ENCODE results near the gene STRIP2.
A peak's percentile ranks its signal among the peaks of the same experiment; 100 is the strongest.

The STRIP2 gene

GRCh38 chr7:129514683-129515082 lies 80.5 kb downstream of the STRIP2 start:
- Histone ChIP-seq H3K23ac (ENCODE audit: low read length) (no peak overlapping the region), H2BK15ac (replicated peaks; ENCODE audit: low read depth) (no peak overlapping the region), H3K36me3 (ENCODE audit: control insufficient read depth, insufficient read depth, low read length) (no peaks in the 10 kb centered on the region), H3K4me1 (ENCODE audit: control insufficient read depth, low read depth, low read length) (no peaks in the 10 kb centered on the region), H3K27ac (ENCODE audit: low read depth, low read length) (no peak overlapping the region), H2AK5ac (ENCODE audit: low read length) (no peak overlapping the region), H3K4me2 (ENCODE audit: low read length) (no peak overlapping the region), H3K18ac (ENCODE audit: low read length) (no peak overlapping the region), H3K27me3 (ENCODE audit: insufficient read depth, low read length, poor library complexity) (no peaks in the 10 kb centered on the region), H3K79me2 (ENCODE audit: control insufficient read depth, insufficient read depth, low read length) (no peaks in the 10 kb centered on the region), H3K9ac (ENCODE audit: low read length) (no peak overlapping the region), H3K56ac (ENCODE audit: low read length) (peak overlapping the region; percentile 5), H3K79me1 (ENCODE audit: low read length) (no peaks in the 10 kb centered on the region), H3K4ac (ENCODE audit: low read depth, low read length) (no peak overlapping the region), H2BK120ac (ENCODE audit: low read depth, low read length) (no peak overlapping the region), H3K4me3 (ENCODE audit: low read length) (no peak overlapping the region), H2BK5ac (ENCODE audit: low read length) (no peak overlapping the region), H4K8ac (ENCODE audit: low read depth, low read length) (no peak overlapping the region), H4K5ac (ENCODE audit: low read length) (no peak overlapping the region)
- peak; percentile 40 for DNase-seq
- no CpG with 5 or more reads among the region's 4 CpGs for WGBS (ENCODE audit: extremely low coverage, insufficient coverage, low lambda C conversion rate)

- Histone ChIP-seq H3K23ac (ENCODE audit: low read length) (no peak overlapping the region), H3K4me3 (ENCODE audit: low read length) (no peak overlapping the region), H3K56ac (ENCODE audit: low read length) (no peak overlapping the region), H2BK15ac (replicated peaks; ENCODE audit: low read depth) (no peak overlapping the region), H3K27me3 (ENCODE audit: insufficient read depth, low read length, poor library complexity) (no peaks in the 10 kb centered on the region), H3K18ac (ENCODE audit: low read length) (no peak overlapping the region), H3K79me2 (ENCODE audit: control insufficient read depth, insufficient read depth, low read length) (no peaks in the 10 kb centered on the region), H3K79me1 (ENCODE audit: low read length) (no peaks in the 10 kb centered on the region), H3K27ac (ENCODE audit: low read depth, low read length) (no peak overlapping the region), H2AK5ac (ENCODE audit: low read length) (no peak overlapping the region), H3K4me2 (ENCODE audit: low read length) (no peak overlapping the region), H3K9ac (ENCODE audit: low read length) (no peak overlapping the region), H4K5ac (ENCODE audit: low read length) (no peak overlapping the region), H2BK5ac (ENCODE audit: low read length) (no peak overlapping the region), H3K4ac (ENCODE audit: low read depth, low read length) (no peak overlapping the region), H4K8ac (ENCODE audit: low read depth, low read length) (no peak overlapping the region), H3K36me3 (ENCODE audit: control insufficient read depth, insufficient read depth, low read length) (no peaks in the 10 kb centered on the region), H3K4me1 (ENCODE audit: control insufficient read depth, low read depth, low read length) (no peaks in the 10 kb centered on the region), H2BK120ac (ENCODE audit: low read depth, low read length) (no peak overlapping the region)
- no CpG with 5 or more reads among the region's 4 CpGs for WGBS (ENCODE audit: extremely low coverage, insufficient coverage, low lambda C conversion rate)
- no peak for DNase-seq
Observed at GRCh38 chr7:129515381-129515780, 81.1 kb downstream of the STRIP2 start.

- no peak overlapping the region for H3K18ac ChIP-seq (ENCODE audit: low read length)
- WGBS (ENCODE audit: extremely low coverage, insufficient coverage, low lambda C conversion rate), result no CpG with 5 or more reads among the region's 6 CpGs
Observed at GRCh38 chr7:129517931-129518330, 83.7 kb downstream of the STRIP2 start.

DNA sequence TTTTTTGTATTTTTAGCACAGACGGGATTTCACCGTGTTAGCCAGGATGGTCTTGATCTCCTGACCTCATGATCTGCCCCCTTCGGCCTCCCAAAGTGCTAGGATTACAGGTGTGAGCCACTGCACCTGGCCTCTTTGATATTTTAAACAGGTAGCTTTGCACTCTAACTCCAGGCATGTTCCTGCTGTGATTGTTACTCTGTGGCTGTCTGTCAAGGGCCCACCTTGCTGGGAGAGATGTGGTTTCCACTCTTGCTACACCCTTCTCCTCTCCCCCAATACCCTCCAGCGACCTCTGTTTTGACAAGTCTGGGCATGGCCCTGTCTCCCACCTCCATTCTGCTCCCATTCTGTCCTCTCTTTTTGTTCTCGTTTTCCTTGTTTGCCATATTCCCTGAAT lies 85.2 kb downstream of the STRIP2 start:
- Histone ChIP-seq H3K56ac (ENCODE audit: low read length) (no peak overlapping the region), H3K4me3 (ENCODE audit: low read length) (no peak overlapping the region), H2BK120ac (ENCODE audit: low read depth, low read length) (no peak overlapping the region), H3K4me2 (ENCODE audit: low read length) (no peak overlapping the region), H4K8ac (ENCODE audit: low read depth, low read length) (no peak overlapping the region), H3K27me3 (ENCODE audit: insufficient read depth, low read length, poor library complexity) (no peaks in the 10 kb centered on the region), H3K23ac (ENCODE audit: low read length) (no peak overlapping the region), H3K36me3 (ENCODE audit: control insufficient read depth, insufficient read depth, low read length) (no peaks in the 10 kb centered on the region), H3K79me2 (ENCODE audit: control insufficient read depth, insufficient read depth, low read length) (no peaks in the 10 kb centered on the region), H3K27ac (ENCODE audit: low read depth, low read length) (no peak overlapping the region), H2AK5ac (ENCODE audit: low read length) (no peak overlapping the region), H3K18ac (ENCODE audit: low read length) (no peak overlapping the region), H4K5ac (ENCODE audit: low read length) (no peak overlapping the region), H3K9ac (ENCODE audit: low read length) (no peak overlapping the region), H3K79me1 (ENCODE audit: low read length) (no peaks in the 10 kb centered on the region), H3K4ac (ENCODE audit: low read depth, low read length) (no peak overlapping the region), H2BK5ac (ENCODE audit: low read length) (no peak overlapping the region), H3K4me1 (ENCODE audit: control insufficient read depth, low read depth, low read length) (no peaks in the 10 kb centered on the region), H2BK15ac (replicated peaks; ENCODE audit: low read depth) (no peak overlapping the region)
- no CpG with 5 or more reads among the region's 5 CpGs for WGBS (ENCODE audit: extremely low coverage, insufficient coverage, low lambda C conversion rate)
- DNase-seq, result no peak

More at GRCh38 chr7:129517931-129518330, 83.7 kb downstream of the STRIP2 start:
- Histone ChIP-seq H4K8ac (ENCODE audit: low read depth, low read length) (no peak overlapping the region), H4K5ac (ENCODE audit: low read length) (no peak overlapping the region), H3K23ac (ENCODE audit: low read length) (no peak overlapping the region), H2BK15ac (replicated peaks; ENCODE audit: low read depth) (no peak overlapping the region), H2AK5ac (ENCODE audit: low read length) (no peak overlapping the region), H3K4me1 (ENCODE audit: control insufficient read depth, low read depth, low read length) (no peaks in the 10 kb centered on the region), H3K4ac (ENCODE audit: low read depth, low read length) (no peak overlapping the region), H3K9ac (ENCODE audit: low read length) (no peak overlapping the region), H3K4me3 (ENCODE audit: low read length) (no peak overlapping the region), H3K56ac (ENCODE audit: low read length) (no peak overlapping the region), H3K4me2 (ENCODE audit: low read length) (no peak overlapping the region), H3K36me3 (ENCODE audit: control insufficient read depth, insufficient read depth, low read length) (no peaks in the 10 kb centered on the region), H2BK120ac (ENCODE audit: low read depth, low read length) (no peak overlapping the region), H3K27ac (ENCODE audit: low read depth, low read length) (no peak overlapping the region), H3K79me2 (ENCODE audit: control insufficient read depth, insufficient read depth, low read length) (no peaks in the 10 kb centered on the region), H3K79me1 (ENCODE audit: low read length) (no peaks in the 10 kb centered on the region), H3K27me3 (ENCODE audit: insufficient read depth, low read length, poor library complexity) (no peaks in the 10 kb centered on the region), H2BK5ac (ENCODE audit: low read length) (no peak overlapping the region)
- no peak for DNase-seq

DNA sequence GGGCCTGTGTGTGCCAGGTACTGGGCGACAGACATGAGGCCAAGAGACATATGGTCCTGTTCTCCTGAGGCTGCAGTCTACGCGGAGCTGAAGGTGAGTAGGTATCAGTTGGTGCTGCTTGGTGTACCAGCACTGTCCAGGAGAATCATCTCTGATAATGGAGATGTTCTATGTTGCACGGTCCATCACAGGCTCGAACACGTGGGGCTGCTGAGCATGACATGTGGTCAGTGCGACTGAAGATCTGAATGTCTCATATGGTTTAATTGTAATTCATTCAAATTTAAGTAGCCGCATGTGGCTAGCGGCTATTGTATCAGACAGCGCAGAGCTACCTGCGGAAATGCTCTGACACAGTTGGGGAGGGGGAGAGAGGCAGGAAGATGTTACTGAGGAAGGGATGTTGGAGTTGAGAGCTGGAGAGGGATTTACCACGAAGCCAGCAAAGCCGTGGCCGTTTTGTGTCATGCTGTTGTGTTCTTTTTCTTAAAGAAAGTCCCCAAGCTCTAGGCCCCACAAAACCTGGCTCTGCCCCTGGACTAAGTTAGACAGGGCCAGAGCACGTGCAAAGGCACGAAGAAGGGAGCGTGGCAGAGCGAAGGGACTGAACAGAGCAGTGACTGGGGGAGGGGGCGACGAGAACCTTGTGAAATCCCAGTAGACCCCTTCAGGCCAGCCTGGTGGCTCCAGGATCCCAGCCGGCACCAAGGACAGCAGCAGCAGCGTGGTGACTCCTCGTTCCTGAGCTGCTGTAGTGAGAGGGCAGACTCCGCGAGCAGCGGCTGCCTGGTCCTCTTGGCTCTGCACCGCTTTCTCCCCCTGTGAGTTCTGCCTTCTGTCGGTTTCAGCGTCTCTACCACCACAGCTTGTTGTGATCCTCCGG lies 88.1 kb downstream of the STRIP2 start:
- Histone ChIP-seq H2BK15ac (replicated peaks; ENCODE audit: low read depth) (no peak overlapping the region), H3K36me3 (ENCODE audit: control insufficient read depth, insufficient read depth, low read length) (no peaks in the 10 kb centered on the region), H3K27me3 (ENCODE audit: insufficient read depth, low read length, poor library complexity) (no peaks in the 10 kb centered on the region), H3K4ac (ENCODE audit: low read depth, low read length) (no peak overlapping the region), H3K9ac (ENCODE audit: low read length) (no peak overlapping the region), H3K4me3 (ENCODE audit: low read length) (no peak overlapping the region), H3K56ac (ENCODE audit: low read length) (no peak overlapping the region), H2BK5ac (ENCODE audit: low read length) (no peak overlapping the region), H3K23ac (ENCODE audit: low read length) (no peak overlapping the region), H3K79me1 (ENCODE audit: low read length) (no peaks in the 10 kb centered on the region), H3K18ac (ENCODE audit: low read length) (no peak overlapping the region), H3K27ac (ENCODE audit: low read depth, low read length) (no peak overlapping the region), H4K5ac (ENCODE audit: low read length) (no peak overlapping the region), H2BK120ac (ENCODE audit: low read depth, low read length) (no peak overlapping the region), H3K4me2 (ENCODE audit: low read length) (no peak overlapping the region), H2AK5ac (ENCODE audit: low read length) (no peak overlapping the region), H3K4me1 (ENCODE audit: control insufficient read depth, low read depth, low read length) (no peaks in the 10 kb centered on the region), H4K8ac (ENCODE audit: low read depth, low read length) (no peak overlapping the region), H3K79me2 (ENCODE audit: control insufficient read depth, insufficient read depth, low read length) (no peaks in the 10 kb centered on the region)
- WGBS (ENCODE audit: extremely low coverage, insufficient coverage, low lambda C conversion rate), result no CpG with 5 or more reads among the region's 30 CpGs
- peak; percentile 76 for DNase-seq

DNA sequence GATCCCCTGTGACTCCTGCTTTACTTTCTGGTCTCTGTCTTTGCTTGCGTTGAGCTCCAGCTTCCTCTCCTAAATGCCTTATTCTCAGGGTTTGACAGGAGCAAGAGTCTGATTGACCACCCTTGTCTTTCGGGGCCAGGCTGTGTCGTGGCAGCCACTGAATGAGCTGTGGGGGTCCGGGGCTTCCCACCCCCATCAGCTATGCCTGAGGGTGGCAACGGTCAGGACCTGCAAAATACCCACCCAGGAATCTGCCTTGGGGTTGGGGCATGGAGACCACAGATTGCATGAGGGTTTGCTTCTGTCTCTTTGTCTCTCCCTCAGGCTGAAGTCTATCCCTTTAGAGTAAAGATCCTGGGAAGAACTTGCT lies 88.7 kb downstream of the STRIP2 start:
- H3K56ac ChIP-seq (ENCODE audit: low read length), result no peak overlapping the region
- no peaks in the 10 kb centered on the region for H3K4me1 ChIP-seq (ENCODE audit: control insufficient read depth, low read depth, low read length)
- no peak overlapping the region for H3K4me2 ChIP-seq (ENCODE audit: low read length)
- H2BK5ac ChIP-seq (ENCODE audit: low read length), result no peak overlapping the region
- no peak overlapping the region for H3K4ac ChIP-seq (ENCODE audit: low read depth, low read length)
- H3K79me1 ChIP-seq (ENCODE audit: low read length), result no peaks in the 10 kb centered on the region
- no peak overlapping the region for H2AK5ac ChIP-seq (ENCODE audit: low read length)
- no peak overlapping the region for H3K4me3 ChIP-seq (ENCODE audit: low read length)
- H3K18ac ChIP-seq (ENCODE audit: low read length), result no peak overlapping the region
- no peak overlapping the region for H2BK120ac ChIP-seq (ENCODE audit: low read depth, low read length)
- H3K9ac ChIP-seq (ENCODE audit: low read length), result no peak overlapping the region
- WGBS (ENCODE audit: extremely low coverage, insufficient coverage, low lambda C conversion rate), result no CpG with 5 or more reads among the region's 5 CpGs
- DNase-seq, result no peak
- H4K8ac ChIP-seq (ENCODE audit: low read depth, low read length), result no peak overlapping the region
- no peak overlapping the region for H4K5ac ChIP-seq (ENCODE audit: low read length)
- H3K36me3 ChIP-seq (ENCODE audit: control insufficient read depth, insufficient read depth, low read length), result no peaks in the 10 kb centered on the region
- H3K23ac ChIP-seq (ENCODE audit: low read length), result no peak overlapping the region
- no peak overlapping the region for H3K27ac ChIP-seq (ENCODE audit: low read depth, low read length)
- no peak overlapping the region for H2BK15ac ChIP-seq (replicated peaks; ENCODE audit: low read depth)
- no peaks in the 10 kb centered on the region for H3K27me3 ChIP-seq (ENCODE audit: insufficient read depth, low read length, poor library complexity)
- no peaks in the 10 kb centered on the region for H3K79me2 ChIP-seq (ENCODE audit: control insufficient read depth, insufficient read depth, low read length)

All from mesendoderm (in vitro differentiated cells).